GM19395 (cell line): ENCODE measurements around the gene RHOC.
A peak's percentile ranks its signal among the peaks of the same experiment; 100 is the strongest.

ENCODE experiments used
- ATAC-seq: cut with Tn5 transposase; IDR thresholded peaks from one replicate; pipeline ENCODE4 v1.9.1; 2021; ENCODE audit warnings: mild to moderate bottlenecking, moderate library complexity; ENCODE audit not compliant: unreplicated experiment

Gene RHOC

DNA sequence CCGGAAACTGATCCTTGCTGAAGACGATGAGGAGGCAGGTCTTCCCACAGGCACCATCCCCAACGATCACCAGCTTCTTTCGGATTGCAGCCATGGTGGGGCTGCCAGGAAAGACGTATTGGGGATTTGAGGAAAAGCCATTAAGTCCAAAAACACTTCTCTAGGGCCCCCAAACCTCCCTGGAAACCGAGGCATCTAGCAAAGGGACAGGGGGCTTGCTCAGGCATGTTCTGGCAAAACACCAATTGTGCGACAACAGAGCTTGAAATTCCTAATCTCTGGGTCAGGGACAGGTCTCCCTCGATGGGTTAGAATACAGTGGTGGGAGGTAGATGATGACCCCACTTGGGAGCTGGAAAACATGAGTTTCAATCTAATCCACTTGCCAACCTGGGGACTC lies 3.2 kb downstream of the RHOC start:
- ATAC-seq, result no peak

DNA sequence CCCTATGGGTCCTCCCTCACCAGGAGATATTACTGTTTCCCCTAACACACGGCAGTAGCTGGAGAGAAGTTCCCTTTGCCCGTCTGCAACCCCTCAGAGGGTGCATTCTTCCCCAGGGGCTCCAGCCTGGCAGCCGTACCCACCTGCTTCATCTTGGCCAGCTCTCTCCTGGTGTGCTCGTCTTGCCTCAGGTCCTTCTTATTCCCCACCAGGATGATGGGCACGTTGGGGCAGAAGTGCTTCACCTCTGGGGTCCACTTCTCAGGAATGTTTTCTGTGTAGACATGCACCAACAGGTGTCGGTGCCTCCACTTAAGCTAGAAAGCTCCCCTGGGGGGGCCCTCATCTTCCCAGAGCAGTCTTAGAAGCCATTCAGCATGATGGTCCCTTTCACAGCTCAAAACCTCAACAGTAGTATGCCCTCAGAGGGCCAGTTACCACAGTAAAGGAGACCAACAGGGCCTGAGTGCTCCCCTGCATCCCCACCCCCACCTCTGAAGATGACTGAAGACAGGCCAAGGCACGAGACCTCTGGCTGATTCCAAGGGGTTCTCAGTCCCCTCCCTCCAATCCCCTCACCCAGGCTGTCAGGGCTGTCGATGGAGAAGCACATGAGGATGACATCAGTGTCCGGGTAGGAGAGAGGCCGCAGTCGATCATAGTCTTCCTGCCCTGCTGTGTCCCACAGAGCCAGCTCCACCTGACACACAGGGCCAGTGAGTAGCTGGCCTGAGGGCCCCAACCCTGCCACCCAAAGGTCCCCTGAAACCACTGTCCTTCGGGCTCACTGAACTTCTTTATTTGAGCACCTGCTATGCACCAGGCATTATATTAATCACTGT lies 4.3 kb downstream of the RHOC start:
- ATAC-seq, result no peak

DNA sequence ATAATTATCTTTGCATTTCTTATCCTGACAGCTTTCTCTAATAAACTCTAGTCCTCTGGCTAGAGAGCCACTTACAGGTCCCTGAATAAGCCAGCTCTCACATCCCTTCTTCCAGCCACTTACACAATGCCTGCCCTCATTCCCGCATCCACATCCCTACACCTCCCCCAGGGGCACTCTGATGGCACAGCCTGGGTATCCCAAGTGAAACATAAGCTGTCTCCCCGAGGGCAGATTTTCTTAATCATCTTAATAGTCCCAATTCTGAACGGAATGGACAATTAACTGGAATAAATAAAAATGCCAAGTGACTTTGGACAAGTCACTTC lies 4.9 kb downstream of the RHOC start:
- ATAC-seq, result no peak

DNA sequence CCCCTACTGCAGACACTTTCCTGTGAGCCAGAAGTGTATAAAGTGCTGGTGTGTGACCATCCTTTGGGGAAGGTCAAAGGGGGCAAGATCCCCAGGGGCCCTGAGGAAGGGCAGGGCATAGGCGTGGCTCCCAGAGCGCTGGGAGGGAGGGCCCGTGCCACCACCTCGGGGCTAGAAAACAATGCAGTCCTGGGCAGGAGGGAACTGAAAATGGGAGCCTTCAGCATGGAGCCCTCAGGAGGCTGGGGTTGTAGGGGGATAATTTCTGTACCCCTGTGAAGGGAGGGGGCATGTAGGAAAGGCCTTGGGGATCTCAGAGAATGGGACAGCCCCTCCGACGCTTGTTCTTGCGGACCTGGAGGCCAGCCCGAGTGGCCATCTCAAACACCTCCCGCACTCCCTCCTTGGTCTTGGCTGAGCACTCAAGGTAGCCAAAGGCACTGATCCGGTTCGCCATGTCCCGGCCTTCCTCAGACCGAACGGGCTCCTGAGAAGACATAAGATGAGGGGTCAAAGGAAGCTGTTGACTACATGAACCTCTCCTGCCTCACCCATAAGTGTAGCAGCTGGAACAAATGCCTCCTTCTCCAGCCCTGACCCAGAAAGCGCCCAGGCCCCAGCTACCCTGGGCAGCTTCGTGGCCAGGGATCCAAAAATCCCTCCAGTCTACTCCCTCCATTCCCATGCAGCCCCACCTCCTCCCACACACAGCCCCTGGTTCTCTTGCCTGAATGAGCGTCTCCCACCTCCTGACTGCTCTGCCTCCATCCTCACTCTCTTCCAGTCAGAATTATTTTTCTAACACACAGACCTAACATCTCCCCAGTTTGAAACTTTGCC lies 5.5 kb downstream of the RHOC start:
- ATAC-seq, result no peak

DNA sequence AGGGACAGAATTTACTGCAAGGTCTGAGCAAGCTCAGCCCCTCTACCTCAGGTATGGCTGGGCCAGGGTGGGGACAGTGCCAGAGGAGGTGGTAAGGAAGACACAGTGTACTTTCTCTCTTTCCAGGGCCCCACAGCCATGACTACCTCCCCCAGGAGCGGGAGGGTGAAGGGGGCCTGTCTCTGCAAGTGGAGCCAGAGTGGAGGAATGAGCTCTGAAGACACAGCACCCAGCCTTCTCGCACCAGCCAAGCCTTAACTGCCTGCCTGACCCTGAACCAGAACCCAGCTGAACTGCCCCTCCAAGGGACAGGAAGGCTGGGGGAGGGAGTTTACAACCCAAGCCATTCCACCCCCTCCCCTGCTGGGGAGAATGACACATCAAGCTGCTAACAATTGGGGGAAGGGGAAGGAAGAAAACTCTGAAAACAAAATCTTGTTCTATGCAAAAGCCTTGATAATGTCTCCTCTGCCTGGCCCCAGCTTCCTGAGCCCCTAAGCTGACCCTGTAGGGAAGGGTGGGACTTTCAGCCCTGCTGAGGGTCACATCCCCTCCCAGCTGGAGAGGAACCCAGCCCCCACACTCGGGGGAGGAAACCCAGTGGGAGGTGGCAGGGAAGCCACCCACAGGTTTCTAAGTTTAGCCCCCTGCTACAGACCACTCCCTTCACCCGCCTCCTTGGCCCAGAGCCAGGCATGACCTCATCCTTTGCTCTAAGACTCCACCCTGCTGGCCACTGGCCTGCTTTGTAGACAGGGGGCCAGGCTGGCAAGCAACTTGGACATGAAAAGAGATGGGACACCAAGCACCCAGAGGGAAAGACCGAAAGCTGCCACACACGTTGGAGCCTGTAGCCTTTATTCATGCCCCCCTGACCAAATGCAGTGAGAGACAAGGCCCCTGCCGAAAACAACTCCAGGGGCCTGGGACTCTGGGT lies 6.4 kb downstream of the RHOC start:
- peak; percentile 55 for ATAC-seq

DNA sequence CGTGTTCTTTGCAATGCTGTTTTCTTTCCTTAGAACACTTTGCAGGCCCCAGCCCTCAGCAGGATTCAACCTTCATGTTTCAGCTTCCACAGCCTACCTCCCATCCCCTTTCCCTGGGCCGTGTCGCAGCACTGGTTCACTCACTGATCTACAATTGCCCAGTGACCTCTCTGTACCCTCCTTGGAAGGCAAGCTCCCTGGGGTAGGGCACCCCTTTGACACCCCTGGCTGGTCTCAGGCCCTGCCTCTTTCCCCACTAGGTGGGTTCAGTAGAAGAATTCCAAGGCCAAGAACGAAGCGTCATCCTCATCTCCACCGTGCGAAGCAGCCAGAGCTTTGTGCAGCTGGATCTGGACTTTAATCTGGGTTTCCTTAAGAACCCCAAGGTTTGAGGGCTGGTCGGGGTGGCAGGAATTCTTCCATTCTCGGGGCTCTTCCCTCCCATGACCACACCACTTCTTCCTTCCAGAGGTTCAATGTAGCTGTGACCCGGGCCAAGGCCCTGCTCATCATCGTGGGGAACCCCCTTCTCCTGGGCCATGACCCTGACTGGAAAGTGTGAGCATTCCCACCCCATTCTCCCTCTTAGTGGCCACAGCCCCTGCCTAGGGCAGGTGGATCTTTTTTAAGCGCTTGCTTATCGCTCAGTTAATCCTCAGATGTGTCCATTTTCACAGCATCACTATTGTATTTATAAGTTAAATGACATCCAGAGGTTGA lies 7.3 kb downstream of the RHOC start:
- no peak for ATAC-seq

DNA sequence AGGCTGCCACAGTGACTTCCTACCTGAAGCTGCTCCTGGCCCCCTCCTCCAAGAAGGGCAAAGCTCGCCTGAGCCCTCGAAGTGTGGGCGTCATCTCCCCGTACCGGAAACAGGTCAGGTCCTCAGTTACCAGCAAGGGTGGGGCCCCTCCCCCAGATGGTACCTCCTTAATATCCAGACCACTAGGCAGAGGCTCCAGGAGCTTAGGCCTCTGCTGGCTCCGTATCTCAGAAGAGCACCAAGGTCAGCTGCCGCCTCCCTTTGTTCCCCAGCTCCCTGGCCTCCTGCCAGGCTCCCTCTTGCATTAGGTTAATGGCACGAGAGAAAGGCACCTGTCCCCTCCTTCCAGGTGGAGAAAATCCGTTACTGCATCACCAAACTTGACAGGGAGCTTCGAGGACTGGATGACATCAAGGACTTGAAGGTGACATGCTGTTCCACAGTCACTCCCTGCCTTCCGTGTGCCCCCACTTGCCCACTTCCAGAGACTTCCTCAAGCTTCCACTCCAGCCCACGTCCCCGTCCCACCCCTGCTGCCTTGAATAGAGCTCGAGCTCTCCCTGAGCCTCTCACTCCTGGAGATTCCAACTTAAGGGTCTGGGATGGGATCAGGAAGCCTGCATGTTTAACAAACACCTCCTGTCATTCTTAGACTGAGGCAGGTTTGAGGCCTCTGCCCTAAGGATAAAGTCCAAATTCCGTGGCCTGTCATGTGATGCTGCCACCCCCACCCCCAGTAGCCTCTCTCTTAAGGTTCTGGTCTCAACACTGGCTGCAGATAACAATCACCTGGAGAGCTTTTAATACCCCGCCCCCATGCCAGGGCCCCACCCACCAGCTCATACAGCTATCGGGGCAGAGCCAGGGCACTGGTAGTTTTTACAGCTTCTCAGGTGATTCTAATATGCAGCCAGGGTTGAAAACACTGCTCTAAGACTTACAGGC lies 8.3 kb downstream of the RHOC start:
- no peak for ATAC-seq

DNA sequence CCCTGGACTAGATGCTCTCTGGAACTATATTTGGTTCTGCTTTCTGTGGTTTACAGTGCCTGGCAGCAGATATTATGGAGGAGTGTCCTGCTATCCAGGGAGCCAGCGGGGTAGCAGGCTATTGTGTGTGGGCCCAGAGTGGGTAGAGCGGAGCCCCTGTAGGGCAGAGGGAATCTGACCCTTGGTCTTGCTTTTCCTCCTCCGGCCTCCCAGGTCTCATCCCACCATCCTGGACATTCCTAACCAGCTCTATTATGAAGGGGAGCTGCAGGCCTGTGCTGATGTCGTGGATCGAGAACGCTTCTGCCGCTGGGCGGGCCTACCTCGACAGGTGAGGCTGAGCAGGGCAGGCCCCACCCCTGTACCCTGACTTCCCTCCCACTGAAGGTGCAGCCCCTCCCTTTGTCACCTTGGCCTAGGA lies 9.1 kb downstream of the RHOC start:
- no peak for ATAC-seq

DNA sequence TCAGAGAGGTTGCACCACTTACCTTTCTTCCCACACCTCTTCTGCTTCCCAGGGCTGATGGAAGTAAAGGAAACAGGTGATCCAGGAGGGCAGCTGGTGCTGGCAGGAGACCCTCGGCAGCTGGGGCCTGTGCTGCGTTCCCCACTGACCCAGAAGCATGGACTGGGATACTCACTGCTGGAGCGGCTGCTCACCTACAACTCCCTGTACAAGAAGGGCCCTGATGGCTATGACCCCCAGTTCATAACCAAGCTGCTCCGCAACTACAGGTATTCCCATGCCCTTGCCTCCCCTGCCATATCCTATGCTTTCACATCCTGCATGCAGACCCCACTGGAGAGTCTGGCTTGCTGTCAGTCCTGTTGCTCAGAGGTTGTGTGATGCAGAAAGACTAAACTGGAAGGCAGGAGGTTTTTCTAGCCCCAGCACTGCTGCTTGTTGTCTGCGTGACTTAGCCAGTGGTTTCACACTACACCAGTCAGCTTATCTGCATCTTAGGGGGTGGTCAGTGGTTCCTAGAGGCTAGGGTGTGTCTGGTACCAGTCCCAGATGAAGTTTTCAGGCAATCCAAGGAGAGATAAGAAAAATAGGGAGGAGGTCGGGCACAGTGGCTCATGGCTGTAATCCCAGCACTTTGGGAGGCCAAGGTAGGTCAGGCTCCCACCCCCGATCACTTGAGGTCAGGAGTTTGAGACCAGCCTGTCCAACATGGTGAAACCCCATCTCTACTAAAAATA lies 10.2 kb downstream of the RHOC start:
- ATAC-seq, result no peak

DNA sequence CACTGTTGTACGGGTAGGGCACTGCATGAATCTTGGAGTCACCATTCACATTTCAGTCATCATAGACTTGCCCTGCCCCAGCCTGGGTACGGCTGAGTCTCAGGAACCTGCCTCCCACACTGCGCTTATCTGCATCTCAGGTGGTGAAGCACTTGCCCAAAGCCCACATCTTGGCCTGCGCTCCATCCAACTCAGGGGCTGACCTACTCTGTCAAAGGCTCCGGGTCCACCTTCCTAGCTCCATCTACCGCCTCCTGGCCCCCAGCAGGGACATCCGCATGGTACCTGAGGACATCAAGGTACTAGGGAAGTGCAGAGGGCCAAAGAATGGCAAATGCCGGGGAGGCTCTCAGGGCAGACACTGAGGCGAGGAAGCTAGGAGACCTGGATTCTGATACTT lies 11.7 kb downstream of the RHOC start:
- no peak for ATAC-seq

DNA sequence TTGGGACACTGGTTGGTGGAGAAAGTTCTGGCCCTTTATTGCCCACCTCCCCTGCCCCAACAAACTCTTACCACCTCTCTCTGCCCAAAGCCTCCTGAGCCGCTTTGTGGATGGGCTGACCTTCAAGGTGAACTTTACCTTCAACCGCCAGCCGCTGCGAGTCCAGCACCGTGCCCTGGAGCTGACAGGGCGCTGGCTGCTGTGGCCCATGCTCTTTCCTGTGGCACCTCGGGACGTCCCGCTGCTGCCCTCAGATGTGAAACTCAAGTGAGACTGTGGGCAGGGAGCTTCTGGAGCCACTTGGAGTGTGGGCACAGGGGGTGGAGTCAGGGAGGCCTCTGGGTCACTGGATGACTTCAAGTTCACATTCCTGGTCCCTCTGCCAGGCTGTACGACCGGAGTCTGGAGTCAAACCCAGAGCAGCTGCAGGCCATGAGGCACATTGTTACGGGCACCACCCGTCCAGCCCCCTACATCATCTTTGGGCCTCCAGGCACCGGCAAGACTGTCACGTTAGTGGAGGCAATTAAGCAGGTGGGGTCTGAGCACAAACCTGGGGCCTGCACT lies 12.5 kb downstream of the RHOC start:
- ATAC-seq, result no peak

DNA sequence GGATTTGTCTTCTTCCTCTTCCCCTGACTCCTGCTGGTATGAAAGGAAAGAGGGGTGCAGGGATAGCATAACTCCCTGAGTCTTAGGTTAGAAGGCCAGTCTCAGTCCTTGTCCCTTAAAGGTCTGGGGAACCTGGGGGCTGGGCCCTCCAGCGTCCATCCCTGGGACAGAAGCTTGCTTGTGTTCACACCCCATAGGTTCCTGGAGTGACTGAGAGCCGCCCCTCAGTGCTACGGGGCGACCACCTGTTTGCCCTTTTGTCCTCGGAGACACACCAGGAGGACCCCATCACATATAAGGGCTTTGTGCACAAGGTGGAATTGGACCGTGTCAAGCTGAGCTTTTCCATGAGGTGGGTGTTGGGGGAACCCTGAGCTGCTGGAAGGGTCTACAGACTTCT lies 13.1 kb downstream of the RHOC start:
- ATAC-seq, result no peak

DNA sequence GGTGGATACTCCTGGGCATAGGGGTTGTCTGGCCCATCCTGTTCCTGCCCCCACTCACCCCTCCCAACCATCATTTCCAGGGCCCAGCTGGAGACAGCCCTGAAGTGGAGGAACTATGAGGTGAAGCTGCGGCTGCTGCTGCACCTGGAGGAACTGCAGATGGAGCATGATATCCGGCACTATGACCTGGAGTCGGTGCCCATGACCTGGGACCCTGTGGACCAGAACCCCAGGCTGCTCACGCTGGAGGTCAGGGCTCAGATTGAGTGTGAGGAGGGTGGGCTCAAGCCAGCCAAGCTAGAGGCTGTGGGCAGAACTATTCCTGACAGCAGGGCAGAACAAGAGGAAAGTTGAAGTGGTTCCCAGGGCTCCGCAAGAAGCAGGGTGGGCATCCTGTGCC lies 14.2 kb downstream of the RHOC start:
- no peak for ATAC-seq

DNA sequence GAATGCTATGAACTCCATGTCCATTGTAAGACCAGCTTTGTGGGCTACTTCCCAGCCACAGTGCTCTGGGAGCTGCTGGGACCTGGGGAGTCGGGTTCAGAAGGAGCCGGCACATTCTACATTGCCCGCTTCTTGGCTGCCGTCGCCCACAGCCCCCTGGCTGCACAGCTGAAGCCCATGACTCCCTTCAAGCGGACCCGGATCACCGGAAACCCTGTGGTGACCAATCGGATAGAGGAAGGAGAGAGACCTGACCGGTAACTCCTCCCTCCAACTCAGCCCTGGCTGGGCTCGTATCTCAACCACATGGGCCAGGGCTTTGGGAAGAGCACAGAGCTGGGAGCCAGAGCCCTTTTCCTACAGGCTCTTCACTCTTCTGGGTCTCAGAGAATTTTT lies 17.1 kb downstream of the RHOC start:
- no peak for ATAC-seq

DNA sequence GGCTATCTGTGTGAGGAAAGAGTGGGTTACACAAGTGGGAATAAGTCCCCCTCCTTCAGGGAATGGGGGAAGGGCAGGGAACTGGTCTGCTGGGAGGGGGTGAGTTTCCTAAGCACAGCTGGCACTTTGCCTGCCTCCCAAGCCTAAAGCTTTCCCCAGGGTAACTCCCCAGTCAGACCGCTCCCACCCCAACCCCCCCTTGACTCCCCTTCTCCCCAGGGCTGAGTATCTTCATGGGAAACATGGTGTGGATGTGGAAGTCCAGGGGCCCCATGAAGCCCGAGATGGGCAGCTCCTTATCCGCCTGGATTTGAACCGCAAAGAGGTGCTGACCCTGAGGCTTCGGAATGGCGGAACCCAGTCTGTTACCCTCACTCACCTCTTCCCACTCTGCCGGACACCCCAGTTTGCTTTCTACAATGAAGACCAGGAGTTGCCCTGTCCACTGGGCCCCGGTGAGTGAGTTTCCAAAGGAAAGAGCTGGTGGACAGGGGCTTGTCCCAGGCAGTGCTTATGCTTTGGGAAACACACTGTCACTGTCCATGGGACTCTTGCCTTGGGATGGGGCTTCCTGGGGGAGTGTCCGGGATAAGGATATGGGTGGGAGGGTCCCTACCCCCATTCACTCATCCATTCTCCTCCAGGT lies 17.6 kb downstream of the RHOC start:
- no peak for ATAC-seq

DNA sequence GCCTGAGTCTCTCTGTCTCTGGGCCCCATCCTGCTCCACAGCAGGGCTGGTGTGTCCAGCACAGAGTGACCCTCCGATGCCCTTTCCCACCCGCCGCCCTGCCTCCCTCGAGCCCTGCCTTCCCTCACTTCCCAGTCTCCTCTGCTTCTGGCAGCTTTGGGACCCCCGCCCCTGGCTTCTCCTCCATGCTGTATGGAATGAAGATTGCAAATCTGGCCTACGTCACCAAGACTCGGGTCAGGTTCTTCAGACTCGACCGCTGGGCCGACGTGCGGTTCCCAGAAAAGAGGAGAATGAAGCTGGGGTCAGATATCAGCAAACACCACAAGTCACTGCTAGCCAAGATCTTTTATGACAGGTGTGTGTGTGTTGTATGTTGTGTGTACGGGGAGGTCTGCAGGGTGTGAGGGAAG lies 18.1 kb downstream of the RHOC start:
- ATAC-seq, result no peak

DNA sequence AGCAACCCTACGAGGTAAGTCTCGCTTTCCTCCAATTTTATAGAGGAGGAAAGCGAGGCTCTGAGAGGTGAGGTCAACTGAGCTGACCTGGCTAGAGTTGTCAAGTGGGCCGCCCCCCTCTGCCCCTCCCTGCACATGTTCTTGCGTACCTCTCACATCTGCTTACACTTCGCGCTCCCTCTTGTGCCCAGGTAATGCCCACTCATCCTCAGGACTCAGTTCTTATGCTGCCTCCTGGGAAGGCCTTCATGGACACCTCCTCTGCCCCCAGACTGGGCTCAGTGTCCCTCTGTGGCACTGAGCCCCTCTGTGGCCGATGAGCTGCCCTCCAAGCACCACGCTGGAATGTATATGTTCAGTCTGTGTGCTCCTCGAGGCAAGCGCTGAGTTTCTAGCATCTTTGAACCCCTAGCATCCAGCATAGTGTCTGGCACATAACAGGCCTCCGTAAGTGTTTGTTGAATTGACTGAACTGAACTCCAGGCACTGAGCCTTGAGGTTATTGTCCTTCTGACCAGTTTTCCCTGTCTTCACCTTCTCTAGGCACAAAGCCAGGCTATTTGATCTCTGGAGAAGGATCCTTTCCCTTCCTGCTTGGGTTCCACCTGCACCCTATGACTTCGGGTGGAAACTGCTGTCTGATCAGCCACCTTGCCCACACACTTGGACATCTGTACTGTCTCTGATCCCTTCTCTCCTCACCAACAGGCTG lies 19.0 kb downstream of the RHOC start:
- ATAC-seq, result no peak
